Activated B cell treated with CpG ODN at 0.5 μM for 24 hours (primary cell): ENCODE data around the gene GPAT3. TPM values are rescaled to one million over a fixed set of nuclear protein-coding genes. Genes with fewer than 3 reads are reported as not detected.
A peak's percentile ranks its signal among the peaks of the same experiment; 100 is the strongest.
"Not testable (repeated sequence)": the region's sequence is repeated elsewhere in the genome, so short reads cannot be mapped to it uniquely, and the experiment has no call there.

Experiments used
- ATAC-seq: fragments of 200-7000 bp; cut with Tn5 transposase; one replicate; pipeline ENCODE4 v1.10.0; 2021; ENCODE audit warnings: low read depth, mild to moderate bottlenecking, moderate library complexity
- CTCF ChIA-PET: fragments of 350-600 bp; sonication (Branson Sonifier 250); formaldehyde crosslinking; loops from one replicate; lab custom pipeline; 2021; ENCODE audit warnings: antibody characterized with exemption; lab: Charles Lee
- POLR2A ChIA-PET: fragments of 350-600 bp; sonication (Branson Sonifier 250); formaldehyde crosslinking; loops from one replicate; lab custom pipeline; 2021; ENCODE audit warnings: antibody characterized with exemption; lab: Charles Lee
- DNase-seq: peaks from one replicate; pipeline ENCODE4 v3.0.0; 2022
- H3K27ac Mint-ChIP-seq: one replicate; pipeline ENCODE4 v1.8.0; 2020; ENCODE audit warnings: mixed read lengths
- H3K27me3 Mint-ChIP-seq: one replicate; pipeline ENCODE4 v1.8.0; 2021; ENCODE audit warnings: mixed read lengths
- H3K36me3 Mint-ChIP-seq: one replicate; pipeline ENCODE4 v1.8.0; 2021; ENCODE audit warnings: low read depth, mixed read lengths
- H3K4me1 Mint-ChIP-seq: one replicate; pipeline ENCODE4 v1.8.0; 2021; ENCODE audit warnings: mixed read lengths
- H3K4me3 Mint-ChIP-seq: one replicate; pipeline ENCODE4 v1.8.0; 2020; ENCODE audit warnings: mild to moderate bottlenecking, mixed read lengths
- H3K9me3 Mint-ChIP-seq: one replicate; pipeline ENCODE4 v1.8.0; 2020; ENCODE audit warnings: mixed read lengths
- intact Hi-C: fragments of 100-400 bp; cut with micrococcal nuclease; formaldehyde crosslinking; loops from one replicate; pipeline ENCODE4 v1.15.1; 2024
- total RNA-seq: library from RNA; stranded (reverse); gene quantifications from 2 replicates; pipeline ENCODE4 v1.2.3, GENCODE V29; 2022
- TF ChIP-seq, protein P1 (sequence below): fragments of 200-600 bp; IDR thresholded peaks from one replicate; pipeline ENCODE4 v1.8.0; 2022; ENCODE audit warnings: antibody characterized with exemption, mild to moderate bottlenecking

Gene GPAT3
- total RNA-seq, 1 donor from 2014 or later, result 0.91 TPM

DNA sequence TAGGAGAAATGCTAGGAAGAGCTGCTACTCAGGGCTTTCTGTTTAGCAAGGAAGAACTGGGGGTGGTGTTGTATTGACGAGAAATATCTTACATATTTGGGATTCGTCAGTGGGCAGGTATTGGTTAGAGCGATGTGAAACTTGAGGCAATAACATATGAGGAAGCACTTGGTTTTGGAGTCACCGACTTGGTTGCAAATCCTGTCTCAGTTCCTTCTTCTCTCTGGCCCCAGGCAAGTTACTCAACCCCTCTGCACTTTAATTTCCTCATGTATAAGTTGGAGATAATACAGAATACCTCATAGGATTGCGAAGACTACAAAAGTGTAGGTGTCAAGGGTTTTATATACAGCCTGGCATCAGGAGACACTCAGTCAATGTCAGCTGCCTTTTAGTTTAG is 34.1 kb downstream of the GPAT3 start:
- peak; percentile 95 for ATAC-seq
- Mint-ChIP-seq H3K9me3 (no peaks in the 10 kb centered on the region), H3K27ac (no peak overlapping the region), H3K36me3 (no peaks in the 10 kb centered on the region), H3K27me3 (no peaks in the 10 kb centered on the region), H3K4me1 (peaks cover 16% of the 10 kb centered on the region), H3K4me3 (no peak overlapping the region)
- ChIA-PET CTCF (interaction anchor here (3.6 kb wide), 1 partner anchor 12 kb away, joined by 9 read pairs; no protein-coding TSS in a partner anchor), POLR2A (interaction anchor here (0.7 to 2.7 kb wide), 2 partner anchors 12 to 25 kb away, joined by 7 to 14 read pairs; no protein-coding TSS in a partner anchor)
- TF ChIP-seq, protein P1, sequence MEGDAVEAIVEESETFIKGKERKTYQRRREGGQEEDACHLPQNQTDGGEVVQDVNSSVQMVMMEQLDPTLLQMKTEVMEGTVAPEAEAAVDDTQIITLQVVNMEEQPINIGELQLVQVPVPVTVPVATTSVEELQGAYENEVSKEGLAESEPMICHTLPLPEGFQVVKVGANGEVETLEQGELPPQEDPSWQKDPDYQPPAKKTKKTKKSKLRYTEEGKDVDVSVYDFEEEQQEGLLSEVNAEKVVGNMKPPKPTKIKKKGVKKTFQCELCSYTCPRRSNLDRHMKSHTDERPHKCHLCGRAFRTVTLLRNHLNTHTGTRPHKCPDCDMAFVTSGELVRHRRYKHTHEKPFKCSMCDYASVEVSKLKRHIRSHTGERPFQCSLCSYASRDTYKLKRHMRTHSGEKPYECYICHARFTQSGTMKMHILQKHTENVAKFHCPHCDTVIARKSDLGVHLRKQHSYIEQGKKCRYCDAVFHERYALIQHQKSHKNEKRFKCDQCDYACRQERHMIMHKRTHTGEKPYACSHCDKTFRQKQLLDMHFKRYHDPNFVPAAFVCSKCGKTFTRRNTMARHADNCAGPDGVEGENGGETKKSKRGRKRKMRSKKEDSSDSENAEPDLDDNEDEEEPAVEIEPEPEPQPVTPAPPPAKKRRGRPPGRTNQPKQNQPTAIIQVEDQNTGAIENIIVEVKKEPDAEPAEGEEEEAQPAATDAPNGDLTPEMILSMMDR, result no peak
- DNase-seq, result no peak
- intact Hi-C loops, result loop anchor here (1.0 to 2.0 kb wide), 2 partner anchors 12 to 13 kb away; no protein-coding TSS in a partner anchor

DNA sequence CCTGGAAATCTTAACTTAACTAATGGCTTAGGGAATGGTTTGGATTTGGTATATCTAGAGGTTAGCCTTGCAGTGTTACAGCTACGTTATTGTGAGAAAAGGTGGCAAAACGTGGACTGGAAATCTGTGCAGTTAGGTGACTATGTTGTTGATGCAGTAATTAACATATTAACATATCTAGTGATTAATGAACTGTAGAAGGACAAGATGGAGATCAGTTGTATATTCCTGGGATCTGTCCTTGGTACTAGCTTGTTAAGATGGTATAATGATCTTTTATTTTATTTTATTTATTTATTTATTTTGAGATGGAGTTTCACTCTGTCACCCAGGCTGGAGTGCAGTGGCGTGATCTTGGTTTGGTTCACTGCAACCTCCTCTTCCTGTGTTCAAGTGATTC is 36.9 kb downstream of the GPAT3 start:
- Mint-ChIP-seq H3K27me3 (no peaks in the 10 kb centered on the region), H3K36me3 (no peaks in the 10 kb centered on the region), H3K9me3 (no peaks in the 10 kb centered on the region), H3K4me3 (no peak overlapping the region), H3K4me1 (peaks cover 16% of the 10 kb centered on the region), H3K27ac (no peak overlapping the region)
- TF ChIP-seq, protein P1, result no peak
- CTCF ChIA-PET, result interaction anchor here (0.6 to 3.6 kb wide), 2 partner anchors 9 to 1194 kb away, joined by 3 to 9 read pairs; no protein-coding TSS in a partner anchor
- DNase-seq (no peak), ATAC-seq (no peak)
- intact Hi-C loops, result no loop called here
- POLR2A ChIA-PET, result no interaction called here

DNA sequence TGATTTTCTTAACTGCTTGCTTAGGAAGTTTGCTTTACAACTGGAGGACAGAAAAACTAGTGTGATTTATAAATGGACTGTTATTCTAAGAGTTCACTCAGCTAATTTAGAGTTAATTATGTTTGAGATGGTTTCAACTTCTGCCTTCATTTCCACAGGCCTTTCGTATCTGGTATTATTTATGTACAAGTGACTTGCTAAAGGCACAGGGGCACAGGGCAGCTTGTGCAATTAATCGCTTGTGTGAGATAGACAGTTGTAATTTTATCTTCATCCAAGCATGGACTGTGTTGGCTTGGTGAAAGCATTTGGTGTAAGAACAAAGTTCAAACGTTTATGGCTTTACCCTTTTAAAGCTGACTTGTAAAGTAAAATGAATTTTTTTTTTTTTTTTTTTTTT is 38.3 kb downstream of the GPAT3 start:
- H3K36me3 Mint-ChIP-seq, result no peaks in the 10 kb centered on the region
- peaks cover 16% of the 10 kb centered on the region for H3K4me1 Mint-ChIP-seq
- no peaks in the 10 kb centered on the region for H3K27me3 Mint-ChIP-seq
- no peak for ATAC-seq
- no peak for DNase-seq
- no peak overlapping the region for H3K4me3 Mint-ChIP-seq
- H3K9me3 Mint-ChIP-seq, result no peaks in the 10 kb centered on the region
- ChIA-PET POLR2A (interaction anchor here (0.6 kb wide), 1 partner anchor 120 kb away, joined by 3 read pairs; no protein-coding TSS in a partner anchor), CTCF (no interaction called here)
- H3K27ac Mint-ChIP-seq, result no peak overlapping the region
- TF ChIP-seq, protein P1, result no peak
- intact Hi-C loops, result no loop called here

DNA sequence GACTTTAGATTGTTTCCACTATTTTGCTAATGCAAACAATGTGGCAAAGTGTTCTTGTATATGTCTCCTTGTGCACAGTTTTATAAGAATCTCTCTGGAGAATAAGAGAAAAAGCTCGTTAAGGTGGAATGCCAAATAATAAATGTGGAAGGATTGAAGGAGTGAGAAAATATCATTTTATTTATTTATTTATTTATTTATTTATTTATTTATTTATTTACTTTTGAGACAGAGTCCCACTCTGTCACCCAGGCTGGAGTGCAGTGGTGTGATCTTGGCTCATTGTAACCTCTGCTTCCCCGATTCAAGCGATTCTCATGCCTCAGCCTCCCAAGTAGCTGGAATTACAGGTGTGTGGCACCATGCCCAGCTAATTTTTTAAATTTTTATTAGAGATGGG is 40.3 kb downstream of the GPAT3 start:
- H3K27ac Mint-ChIP-seq, H3K4me3 Mint-ChIP-seq, CTCF ChIA-PET, H3K4me1 Mint-ChIP-seq, DNase-seq, H3K36me3 Mint-ChIP-seq, ATAC-seq, H3K9me3 Mint-ChIP-seq, POLR2A ChIA-PET, H3K27me3 Mint-ChIP-seq, intact Hi-C loops: not testable (repeated sequence)

DNA sequence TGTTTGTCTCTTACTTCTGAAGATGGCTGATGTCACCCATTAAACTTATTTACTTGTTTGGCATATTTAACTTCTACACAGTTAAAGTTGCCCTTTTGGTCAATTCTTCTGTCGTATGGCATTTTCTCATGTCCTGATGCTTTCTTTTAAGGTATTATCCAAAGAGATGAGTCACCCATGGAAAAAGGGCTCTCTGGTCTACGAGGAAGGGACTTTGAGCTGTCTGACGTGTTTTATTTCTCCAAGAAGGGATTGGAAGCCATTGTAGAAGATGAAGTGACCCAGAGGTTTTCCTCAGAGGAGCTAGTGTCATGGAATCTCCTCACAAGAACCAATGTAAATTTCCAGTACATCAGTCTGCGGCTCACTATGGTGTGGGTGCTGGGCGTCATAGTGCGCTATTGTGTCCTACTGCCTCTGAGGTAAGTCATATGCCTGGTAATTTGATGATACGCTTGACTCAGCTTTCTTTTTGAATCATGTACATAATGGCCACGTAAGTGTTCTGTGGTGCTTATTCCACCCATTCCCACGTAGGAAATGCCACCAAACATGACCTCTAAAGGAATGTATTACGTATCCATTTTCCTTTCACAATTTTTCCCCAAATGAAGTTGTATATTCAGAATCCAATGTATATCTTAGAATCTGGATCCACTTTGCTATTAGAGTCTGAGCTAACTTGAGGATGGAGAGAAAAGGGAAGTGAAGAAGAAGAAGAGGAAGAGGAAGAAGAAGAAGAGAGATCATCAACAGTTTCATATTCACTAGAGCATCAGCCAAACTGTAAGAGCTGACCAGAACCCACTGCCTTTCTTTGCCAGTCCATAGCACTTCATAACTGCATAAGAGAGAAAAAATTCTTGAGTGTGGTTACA is 45.7 kb downstream of the GPAT3 start:
- DNase-seq (peak; percentile 23), ATAC-seq (peak; percentile 84)
- POLR2A ChIA-PET, result interaction anchor here (0.6 to 2.3 kb wide), 15 partner anchors 9 to 1152 kb away, joined by 3 to 22 read pairs (median 3); partner anchors contain the start of genes COPS4, COQ2, GPAT3 and HELQ
- intact Hi-C loops, result loop anchor here (1.0 kb wide), 8 partner anchors 11 to 297 kb away; partner anchors contain the start of genes ABRAXAS1, COQ2, GPAT3 and HELQ
- H3K27ac Mint-ChIP-seq, result peak overlapping the region; percentile 83
- no peaks in the 10 kb centered on the region for H3K9me3 Mint-ChIP-seq
- CTCF ChIA-PET, result interaction anchor here (0.6 to 2.0 kb wide), 15 partner anchors 10 to 508 kb away, joined by 3 to 9 read pairs (median 3); partner anchors contain the start of gene GPAT3
- TF ChIP-seq, protein P1, result no peak
- peak overlapping the region; percentile 75 for H3K4me3 Mint-ChIP-seq
- H3K36me3 Mint-ChIP-seq, result no peaks in the 10 kb centered on the region
- peaks cover 21% of the 10 kb centered on the region for H3K4me1 Mint-ChIP-seq
- H3K27me3 Mint-ChIP-seq, result no peaks in the 10 kb centered on the region
